ENCODE data around the gene SPATA16.

GRCh38 chr3:172859041-172859440, 282.0 kb downstream of the SPATA16 start:
- TF ChIP-seq, protein P1, sequence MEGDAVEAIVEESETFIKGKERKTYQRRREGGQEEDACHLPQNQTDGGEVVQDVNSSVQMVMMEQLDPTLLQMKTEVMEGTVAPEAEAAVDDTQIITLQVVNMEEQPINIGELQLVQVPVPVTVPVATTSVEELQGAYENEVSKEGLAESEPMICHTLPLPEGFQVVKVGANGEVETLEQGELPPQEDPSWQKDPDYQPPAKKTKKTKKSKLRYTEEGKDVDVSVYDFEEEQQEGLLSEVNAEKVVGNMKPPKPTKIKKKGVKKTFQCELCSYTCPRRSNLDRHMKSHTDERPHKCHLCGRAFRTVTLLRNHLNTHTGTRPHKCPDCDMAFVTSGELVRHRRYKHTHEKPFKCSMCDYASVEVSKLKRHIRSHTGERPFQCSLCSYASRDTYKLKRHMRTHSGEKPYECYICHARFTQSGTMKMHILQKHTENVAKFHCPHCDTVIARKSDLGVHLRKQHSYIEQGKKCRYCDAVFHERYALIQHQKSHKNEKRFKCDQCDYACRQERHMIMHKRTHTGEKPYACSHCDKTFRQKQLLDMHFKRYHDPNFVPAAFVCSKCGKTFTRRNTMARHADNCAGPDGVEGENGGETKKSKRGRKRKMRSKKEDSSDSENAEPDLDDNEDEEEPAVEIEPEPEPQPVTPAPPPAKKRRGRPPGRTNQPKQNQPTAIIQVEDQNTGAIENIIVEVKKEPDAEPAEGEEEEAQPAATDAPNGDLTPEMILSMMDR (IDR thresholded peaks at IDR 0.05; ENCODE audit: extremely low read depth in 1 of 2, insufficient read depth in 1 of 2, low read depth in 1 of 2, low read length in 2 of 2), result no peak
- TF ChIP-seq, protein P2, sequence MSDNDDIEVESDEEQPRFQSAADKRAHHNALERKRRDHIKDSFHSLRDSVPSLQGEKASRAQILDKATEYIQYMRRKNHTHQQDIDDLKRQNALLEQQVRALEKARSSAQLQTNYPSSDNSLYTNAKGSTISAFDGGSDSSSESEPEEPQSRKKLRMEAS (IDR thresholded peaks at IDR 0.05; ENCODE audit: insufficient read depth, insufficient read length), result no peak
- no peak for TF ChIP-seq POLR2A (IDR thresholded peaks at IDR 0.05; ENCODE audit: low read depth, low read length)
- TF ChIP-seq POLR2AphosphoS5 (IDR thresholded peaks at IDR 0.05; ENCODE audit: insufficient read depth, low read depth, low read length), result no peak
- TF ChIP-seq EZH2 (IDR thresholded peaks at IDR 0.05; ENCODE audit: borderline replicate concordance, low read depth, low read length, severe bottlenecking), result no peak
- TF ChIP-seq JUN (IDR thresholded peaks at IDR 0.05; ENCODE audit: borderline replicate concordance, insufficient read depth, insufficient read length, low read depth), result peak; percentile 43
- peak; percentile 76 for TF ChIP-seq FOS (IDR thresholded peaks at IDR 0.05; ENCODE audit: borderline replicate concordance, insufficient read depth, low read length)
- no peak for TF ChIP-seq MYC (IDR thresholded peaks at IDR 0.05; ENCODE audit: low read depth, low read length)
